ENCODE data around the gene SYNPR.

DNA sequence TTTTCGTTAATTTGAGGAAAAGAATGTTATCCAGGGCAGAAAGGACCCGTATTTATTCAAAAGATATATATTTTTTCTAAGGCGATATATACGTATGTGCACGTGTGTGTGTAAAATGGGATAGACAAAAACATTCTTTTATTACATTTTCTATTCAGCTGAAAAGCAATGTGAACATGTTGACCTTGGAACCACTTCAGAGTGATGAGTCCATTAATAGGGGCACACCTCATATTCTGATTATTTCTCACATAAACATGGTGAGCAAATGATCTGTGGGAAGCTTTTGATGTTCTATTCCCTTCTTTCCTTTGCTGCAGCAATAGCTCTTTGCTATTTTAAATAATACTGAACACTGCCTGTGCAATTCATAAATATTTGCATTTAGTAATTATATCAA is 87.6 kb downstream of the SYNPR start:
- TF ChIP-seq, protein P1, sequence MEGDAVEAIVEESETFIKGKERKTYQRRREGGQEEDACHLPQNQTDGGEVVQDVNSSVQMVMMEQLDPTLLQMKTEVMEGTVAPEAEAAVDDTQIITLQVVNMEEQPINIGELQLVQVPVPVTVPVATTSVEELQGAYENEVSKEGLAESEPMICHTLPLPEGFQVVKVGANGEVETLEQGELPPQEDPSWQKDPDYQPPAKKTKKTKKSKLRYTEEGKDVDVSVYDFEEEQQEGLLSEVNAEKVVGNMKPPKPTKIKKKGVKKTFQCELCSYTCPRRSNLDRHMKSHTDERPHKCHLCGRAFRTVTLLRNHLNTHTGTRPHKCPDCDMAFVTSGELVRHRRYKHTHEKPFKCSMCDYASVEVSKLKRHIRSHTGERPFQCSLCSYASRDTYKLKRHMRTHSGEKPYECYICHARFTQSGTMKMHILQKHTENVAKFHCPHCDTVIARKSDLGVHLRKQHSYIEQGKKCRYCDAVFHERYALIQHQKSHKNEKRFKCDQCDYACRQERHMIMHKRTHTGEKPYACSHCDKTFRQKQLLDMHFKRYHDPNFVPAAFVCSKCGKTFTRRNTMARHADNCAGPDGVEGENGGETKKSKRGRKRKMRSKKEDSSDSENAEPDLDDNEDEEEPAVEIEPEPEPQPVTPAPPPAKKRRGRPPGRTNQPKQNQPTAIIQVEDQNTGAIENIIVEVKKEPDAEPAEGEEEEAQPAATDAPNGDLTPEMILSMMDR (IDR thresholded peaks at IDR 0.05; ENCODE audit: low read depth, low read length), result no peak
- TF ChIP-seq EZH2phosphoT487 (IDR thresholded peaks at IDR 0.05; ENCODE audit: low read depth), result no peak
